GM19467 (cell line): Measurements from ENCODE around the gene BNC2.

ENCODE experiments used
- ATAC-seq: cut with Tn5 transposase; IDR thresholded peaks from one replicate; pipeline ENCODE4 v1.9.1; 2021; ENCODE audit warnings: mild to moderate bottlenecking, moderate library complexity; ENCODE audit not compliant: unreplicated experiment

Gene BNC2

DNA sequence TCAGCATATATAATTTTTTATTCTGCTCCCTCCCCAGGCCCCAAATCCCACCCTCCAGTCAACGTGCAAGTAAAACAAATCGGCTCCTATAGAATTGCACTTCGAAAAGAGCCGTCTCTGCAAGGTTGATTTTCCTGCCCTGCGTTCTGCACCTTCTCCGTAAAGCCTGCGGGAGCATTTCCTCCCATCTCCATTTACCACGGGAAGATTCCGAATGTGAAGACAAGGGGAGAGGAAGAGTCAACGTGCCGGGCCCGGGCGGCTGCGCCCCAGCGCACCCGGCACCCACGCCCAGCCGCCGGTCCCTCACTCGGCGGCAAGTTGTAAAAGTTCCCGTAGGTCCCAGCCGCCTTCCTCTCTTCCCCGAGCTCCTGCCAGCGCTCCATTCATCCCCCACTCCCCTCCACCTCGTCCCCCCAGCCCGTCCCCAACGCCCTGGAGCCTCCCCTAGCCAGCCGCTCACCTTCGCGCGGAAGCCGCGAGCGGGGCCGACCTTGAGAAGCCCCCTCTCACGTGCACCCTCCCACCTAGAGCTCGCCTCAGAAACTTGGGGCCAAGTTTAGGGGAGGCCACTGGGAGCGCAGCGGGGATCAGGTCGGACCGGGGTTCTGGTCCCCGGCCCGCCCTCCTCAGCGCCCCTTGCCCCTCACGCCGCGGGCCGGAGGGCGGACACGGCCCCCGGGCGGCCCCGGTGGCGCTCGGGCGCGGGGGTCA, 431 bp downstream of the BNC2 start:
- ATAC-seq = no peak

DNA sequence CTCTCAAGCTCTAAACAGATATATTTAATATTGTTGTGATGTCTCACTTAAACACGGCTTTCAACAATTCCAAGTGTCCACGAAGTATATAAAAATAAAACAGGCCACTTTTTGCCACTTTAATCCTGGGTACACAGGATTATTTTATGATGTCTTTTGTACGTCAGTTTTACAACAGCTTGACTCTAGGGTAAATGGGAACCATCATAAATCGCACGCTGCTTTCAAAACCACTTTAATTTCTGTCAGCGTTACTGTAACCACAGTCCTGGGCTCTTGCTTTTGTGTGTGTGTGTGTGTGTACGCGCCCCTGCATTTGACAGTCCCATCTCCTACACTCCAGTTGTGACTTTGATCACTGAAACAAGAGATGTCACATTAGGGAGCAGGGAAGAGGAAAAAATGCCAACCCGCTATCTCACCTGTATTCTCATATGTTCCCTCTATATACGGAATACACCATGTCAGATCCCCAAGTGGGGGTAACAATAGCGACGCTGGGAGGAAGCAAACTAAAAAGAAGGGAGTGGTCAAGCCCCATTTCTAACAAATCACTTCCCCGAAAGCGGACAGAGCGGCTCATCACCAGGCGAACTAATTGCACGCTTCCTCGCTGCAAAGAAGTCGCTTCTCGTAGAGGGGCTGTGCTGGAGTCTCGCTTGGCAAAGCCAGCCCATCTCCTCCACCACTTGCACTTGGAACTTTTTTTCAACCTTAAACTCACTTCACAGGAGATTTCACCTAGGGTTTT, 1.2 kb downstream of the BNC2 start:
- ATAC-seq = no peak

DNA sequence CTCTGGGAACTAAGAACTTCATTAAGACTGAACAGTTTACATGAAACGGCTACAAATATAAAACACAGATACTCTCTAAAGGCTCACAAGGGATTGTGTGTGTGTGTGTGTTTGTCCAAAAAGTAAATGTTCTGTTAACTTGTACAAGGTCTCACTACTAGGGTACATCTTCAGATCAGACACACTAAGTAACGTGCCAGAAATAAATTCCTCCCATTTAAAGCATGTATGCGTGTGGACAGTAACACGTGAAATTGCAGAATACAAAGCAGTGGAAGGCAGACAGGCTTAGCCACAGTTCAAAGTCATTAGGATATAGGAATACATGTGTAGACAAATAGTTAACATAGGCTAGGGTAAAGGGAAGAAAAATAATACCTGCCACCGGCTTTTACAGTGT, 1.8 kb downstream of the BNC2 start:
- ATAC-seq = no peak

DNA sequence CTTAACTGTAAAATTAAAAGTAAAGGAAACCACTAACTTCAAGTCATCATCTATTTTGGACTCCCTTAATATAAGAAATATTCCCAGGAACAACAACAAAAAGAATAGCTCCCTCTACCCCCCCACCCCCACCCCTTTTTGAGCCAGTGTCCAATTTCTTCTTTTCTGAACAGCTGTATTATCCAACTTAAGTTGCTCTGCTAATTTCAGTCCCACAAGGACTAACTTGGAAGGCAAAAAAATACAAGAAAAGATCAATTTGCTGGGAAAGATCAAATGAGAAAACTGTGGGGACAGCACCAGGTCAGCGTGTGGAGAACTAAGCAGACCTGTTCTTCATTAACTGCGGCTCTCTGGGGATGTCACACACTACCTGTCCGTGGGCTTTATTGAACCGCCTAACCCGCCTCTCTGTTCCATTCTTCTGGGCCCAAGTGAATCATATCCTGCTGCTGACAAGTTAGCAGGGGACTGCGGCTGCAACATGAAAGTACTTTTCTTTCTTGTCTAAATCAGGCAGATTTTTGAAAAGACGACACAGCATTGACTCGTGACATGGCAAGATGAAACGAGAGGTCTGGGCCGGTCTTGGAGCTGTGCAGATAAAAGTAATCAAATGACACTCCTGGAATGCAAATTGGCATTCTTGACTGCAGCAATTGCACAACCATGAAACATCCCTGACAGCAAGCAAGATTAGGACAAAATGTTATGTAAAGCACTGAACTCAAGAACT, 2.7 kb downstream of the BNC2 start:
- ATAC-seq = no peak

DNA sequence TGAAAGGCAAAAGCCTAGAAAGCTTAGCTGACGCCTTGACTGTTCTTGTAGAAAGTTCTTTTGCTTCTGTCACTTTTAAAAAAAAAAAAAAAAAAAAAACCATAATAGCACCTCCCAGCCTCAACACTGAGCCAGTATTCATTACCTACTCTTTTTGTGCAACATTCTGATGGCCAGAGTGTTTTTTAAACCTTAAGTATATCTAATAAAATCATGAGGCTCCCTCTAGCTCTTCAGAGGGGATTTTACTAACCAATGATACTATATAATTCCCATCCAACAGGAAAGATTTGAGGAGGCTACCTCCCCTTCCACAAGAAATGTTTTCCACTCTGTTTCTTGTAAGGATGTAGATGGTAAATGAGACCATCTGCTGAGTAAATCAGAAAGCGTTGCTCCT, 3.9 kb downstream of the BNC2 start:
- ATAC-seq = no peak

DNA sequence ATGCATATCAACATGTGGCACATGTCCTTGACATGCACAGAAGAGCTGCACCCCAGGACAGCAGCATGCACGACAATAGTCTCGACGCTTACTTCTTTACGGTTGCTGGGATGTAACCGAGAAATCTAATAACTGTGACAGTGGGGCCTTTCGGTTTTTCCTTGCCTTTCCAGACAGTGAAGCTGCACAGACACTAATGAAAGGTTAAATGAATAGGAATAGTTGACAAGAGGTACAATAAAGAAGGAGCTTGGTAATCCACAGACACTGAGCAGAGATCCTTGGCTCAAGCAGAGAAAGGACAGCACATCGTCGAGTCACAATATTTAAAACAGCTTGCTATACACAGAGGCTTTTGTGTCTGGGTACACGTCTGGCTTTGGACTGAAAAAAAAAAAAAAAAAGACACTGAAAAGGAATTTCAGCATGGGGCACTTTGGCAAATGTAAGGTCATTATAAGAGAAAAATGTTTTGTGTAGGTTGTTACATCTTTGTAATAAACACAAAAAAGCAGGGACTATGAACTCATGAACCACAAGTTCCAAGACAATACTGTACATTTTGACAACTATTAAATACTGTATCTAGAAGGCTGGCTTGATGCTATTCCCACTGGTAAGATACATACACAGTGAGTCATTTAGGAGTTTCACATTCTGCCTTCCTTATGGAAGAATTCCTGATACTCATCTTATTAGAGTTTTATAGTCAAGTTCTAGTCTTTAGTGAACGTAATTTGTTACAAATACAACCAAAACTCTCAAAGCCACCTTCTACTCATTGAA, 5.6 kb downstream of the BNC2 start:
- no peak for ATAC-seq

DNA sequence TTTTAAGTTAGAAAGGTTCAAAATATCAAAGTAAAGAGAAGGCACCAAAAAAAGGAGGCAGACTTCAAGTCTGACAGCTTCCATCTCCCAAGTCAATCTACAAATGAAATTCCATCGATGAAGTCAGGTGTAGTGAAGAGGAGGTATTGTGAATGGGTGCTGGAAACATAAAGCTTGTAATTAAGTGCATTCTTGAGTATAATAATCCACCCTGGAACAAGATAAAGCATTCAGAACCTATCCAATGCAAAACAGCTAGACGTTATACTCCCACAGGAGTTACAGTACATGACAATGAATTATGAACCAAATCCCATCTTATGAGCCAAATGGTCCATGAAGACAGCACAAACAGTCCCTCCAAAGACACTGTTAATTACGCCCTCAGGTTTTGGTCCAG, 22.3 kb downstream of the BNC2 start:
- no peak for ATAC-seq

DNA sequence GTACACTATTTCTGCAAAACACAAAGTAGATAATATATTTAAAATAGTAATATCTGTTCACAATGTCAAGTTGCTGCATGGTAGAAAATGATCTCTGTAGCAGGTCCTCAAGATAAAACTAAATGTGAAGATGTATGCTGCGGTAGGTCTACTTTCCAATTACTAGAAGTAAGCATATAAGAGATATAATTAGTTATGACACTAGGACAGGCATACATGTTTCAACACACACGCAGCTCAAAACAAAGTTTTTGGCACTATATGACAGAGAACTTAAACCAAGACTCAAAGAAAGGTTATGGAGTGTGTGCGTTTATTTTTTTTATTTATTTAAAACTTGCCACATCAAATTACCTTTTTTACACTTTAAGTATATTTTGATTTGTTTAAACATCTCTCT, 23.5 kb downstream of the BNC2 start:
- ATAC-seq = no peak

DNA sequence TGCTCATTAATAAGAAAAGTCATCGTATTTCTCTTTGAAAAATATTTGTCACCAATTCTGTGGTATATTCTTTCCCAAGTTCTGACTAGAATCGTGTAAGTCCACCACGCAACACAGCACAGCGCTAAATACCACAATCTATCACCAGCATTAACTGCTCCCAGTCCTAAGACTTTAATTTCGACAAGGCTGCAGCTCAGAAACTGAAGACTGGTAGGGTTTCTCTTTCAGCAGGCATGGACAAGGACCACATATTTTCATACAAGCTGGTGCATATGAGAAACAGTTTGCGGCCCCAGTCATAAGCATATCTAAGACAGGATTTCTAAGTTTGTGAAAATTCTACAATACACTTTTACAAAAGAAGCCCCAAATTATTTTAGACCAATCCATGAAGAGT, 24.1 kb downstream of the BNC2 start:
- no peak for ATAC-seq

DNA sequence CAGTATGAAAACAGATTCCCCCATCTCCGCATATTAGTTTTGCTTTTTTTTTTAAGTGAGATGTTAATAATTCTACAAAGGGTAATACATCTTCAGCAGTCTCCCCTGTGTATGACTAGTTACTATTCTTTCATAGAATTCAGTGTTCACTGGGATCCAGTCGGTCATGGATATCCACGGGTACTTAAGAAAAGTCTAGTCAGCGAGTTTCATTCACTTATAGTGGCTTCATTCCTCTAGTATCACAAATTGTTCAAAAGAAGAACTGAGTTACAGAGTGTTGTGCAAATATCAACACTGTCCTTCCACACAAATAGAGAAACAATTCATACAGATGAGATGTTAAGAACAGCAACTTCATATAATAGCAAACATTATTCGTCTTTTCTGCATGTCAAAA, 35.7 kb downstream of the BNC2 start:
- ATAC-seq = no peak

DNA sequence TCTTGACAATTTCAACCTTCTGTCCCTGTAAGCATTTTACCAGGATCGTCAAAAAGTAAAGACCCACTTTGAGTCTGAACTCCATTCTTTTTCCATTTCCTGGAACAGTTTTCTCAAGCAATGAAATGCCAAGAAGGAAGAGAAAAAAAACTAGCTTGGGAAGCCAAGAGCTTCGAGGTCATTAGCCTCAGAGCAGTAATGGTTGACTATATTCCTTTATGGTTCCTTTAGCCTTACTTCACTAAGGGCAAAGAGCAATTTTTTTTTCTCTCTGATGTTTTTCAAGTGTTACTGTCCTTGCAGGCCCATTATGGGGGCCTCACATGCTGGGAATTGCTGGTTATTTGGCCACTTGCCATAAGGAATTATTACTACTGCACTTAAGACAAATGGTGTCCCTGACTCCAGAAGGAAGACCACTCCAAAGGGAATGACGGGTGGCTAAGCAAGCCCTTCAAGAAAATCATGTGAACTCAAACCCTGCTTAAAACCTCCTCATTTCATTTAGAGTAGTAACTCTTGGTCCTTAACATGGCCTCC, 37.1 kb downstream of the BNC2 start:
- no peak for ATAC-seq

DNA sequence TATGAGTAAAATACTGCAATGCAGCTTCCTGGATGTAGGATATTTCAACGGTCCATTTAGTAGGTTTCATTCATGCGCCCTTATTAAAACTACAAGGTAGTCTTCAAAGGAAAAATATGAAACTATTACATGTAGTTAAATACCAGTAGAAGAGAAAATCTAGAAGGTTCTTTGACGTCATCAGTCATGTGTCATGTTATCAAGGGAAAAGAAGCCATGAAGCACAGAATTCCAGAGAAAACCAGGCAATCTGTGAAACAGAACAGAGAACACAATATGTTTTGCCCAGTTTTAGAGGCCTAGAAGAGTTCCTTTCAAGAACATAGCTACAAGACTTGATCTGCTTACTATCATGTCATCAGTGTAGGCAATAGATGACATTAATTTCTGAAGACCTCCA, 38.4 kb downstream of the BNC2 start:
- no peak for ATAC-seq

DNA sequence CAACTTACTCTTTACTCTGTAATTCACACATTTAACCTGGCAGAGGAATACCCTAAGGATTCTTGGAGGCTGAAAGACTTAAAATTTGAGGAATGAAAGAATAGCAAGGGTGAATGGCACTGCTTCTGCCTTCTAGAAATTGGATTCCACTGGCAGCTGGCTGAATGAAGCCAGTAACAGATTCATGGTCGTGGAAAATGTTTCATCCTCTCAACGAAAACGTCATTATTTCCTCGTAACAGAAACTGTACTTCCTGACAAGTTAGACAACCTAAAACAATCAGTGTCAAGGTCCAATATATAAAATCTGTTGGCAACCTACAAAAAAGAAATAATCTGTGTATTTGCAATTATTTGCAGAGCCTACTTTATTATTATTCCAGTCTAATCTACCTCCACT, 39.7 kb downstream of the BNC2 start:
- no peak for ATAC-seq

DNA sequence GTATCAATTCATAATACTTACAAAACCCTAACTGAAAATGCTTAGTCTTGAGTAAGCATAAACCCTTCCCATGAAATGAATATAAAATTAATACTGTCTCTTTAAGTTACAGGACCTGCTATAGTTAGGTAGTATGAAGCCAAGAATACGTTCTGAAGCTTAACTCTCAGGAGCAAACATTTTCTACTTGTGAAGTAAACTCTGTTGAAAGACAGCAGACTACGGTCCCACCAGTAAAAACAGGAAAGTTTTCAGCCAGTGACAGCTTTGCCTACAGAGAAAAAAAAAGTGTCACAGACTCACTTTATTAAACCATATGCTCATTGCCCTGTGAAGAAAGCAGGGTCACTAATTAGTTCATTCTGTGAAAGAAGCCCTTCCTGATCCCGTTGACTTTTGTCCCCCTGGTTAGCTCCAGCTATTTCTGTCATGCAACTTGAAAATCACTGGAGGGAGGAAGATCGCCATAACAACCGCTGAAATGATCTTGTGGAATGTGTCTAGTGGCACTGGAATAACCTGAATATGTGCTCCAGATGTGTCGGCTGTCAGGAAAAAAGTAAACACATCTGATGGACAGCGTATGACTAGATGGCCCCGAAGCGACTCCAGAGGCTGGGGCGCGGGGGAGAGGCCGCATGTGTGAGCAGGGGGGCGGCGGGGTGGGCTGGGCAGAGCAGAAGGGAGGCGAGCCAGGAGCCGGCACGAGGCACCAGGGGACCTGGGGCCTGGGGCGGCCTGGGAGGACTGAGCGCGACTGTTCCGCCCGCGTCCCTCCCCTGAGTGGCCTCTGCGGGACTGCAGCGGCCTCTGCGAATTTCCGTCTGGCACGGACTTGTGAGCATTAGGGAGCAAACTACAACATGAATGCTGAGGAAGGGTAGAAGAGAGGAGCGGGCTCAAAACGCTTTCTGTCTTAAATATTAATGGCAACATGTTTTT, 41.9 kb downstream of the BNC2 start:
- ATAC-seq = no peak

DNA sequence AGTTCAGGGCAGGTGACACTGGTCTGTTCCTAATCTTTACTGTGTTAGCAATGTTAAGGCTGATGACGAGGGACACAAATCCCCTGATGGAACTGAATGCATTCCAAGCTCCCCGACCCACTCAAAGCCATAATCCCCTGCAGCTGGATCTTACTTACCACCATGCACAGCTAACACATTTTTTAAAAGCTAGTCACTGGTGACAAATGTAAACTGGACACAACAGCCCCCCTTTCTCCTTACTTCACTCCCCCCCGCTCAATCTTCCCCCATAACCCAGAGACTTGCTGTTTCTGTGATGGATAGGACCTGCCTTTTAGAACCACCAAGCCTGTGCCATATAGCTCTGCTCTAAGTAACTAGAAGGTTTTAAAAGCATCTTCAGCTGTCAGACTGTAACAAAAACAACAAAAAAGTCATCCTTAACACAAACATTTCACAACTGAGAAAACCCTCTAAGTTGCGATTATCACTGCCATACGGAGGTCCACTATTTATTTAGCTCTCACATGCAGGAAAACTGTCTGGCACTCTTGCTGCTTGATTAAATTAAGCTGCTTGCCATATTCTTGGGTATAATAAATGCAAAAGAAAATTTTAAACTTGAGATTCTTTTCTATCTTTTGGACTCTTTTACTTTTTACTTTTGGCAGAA, 44.4 kb downstream of the BNC2 start:
- ATAC-seq = no peak

DNA sequence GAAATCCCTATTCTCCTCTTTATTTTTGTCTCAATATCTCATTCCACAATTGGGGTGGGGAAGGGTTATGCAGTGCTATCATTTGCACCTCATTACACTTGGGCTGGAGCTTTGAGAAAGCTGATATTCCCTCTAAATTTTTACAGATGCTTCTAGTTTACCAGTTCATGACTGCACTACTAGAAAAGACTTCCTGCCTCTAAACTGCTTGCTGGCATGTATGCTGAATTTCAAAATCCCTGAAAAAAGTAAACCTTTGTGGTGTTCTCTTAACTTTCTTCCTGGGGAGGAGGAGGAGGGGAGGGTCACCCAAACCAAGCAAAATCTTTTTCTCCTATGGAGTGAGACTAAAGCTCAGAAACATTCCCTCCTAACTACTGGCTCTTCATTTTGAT, 45.1 kb downstream of the BNC2 start:
- no peak for ATAC-seq

DNA sequence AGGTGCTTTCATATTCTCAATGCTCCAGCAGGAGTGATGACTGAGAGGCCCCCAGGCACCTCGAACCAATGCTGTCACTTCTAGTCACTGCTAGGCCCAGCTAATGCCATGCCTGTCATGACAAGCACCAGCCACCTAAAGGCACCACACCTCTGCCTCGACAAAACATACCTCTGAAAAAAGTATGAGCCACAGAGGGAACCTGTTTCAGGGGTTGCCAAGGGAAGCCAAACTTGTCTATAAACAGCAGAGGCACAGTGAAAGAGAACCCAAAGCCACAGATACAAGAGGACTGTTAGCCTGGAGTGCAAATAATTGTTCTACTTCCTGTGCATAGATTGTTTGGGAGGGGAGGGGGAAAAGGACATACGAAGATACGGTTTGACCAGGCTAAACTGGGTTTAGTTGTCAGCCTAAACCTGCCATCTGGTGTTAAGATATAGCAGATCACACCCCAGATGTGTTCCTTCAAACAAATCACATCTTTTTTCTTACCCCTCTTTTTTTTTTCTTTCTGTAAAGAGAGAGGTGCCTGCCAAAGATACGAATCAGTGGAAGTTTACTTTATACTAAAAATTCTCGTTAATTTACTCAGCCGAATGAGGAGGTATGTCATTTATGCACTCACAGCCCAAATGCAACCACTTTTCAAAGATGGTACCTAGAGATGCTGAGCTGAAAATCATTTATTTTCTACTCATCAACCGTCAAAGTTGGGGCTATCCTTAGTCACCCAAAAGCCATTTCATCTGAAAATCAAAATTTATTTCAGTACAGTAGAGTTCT, 45.7 kb downstream of the BNC2 start:
- ATAC-seq = no peak

DNA sequence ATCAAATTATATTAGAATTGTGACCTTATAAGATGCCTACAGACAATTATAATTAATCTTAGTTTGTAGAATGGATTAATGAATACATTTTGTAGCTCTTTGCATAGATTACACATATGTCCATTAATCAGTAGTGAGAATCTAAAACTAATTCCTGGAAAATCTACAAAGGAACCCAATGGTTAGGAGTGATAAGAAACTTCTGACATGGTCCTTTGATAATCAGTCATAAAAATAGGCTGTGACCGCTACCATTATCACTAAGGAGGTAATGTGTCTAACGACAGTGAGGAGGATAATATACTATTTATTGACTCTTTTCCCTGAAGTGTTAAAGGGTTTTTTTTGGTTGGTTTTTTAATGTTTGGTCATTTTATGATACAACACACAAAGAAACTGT, 46.6 kb downstream of the BNC2 start:
- ATAC-seq = no peak

DNA sequence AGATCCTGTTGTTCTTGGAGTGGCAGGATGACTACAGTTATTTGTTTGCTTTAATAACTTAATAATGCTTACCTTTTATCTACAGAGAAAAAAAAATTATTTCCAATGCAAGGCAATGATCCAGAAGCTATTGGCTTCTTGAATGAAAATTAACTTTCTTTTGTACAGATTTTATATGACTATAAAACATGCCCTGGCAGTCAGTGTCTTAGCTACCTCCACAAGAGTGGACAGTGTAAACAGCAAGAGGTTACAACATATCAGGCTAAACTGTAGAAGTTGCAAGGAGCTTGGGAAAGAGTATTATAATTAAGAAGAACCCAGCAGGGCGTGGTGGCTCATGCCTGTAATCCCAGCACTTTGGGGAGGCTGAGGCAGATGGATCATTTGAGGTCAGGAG, 49.1 kb downstream of the BNC2 start:
- ATAC-seq = no peak
